Measurements from ENCODE around the gene DYDC2. TPM values are rescaled to one million over a fixed set of nuclear protein-coding genes. Genes with fewer than 3 reads are reported as not detected.

Gene DYDC2
- total RNA-seq, 2 experiments from 2014 or later, result not detected

- H3K4me3 Mint-ChIP-seq, result no peak overlapping the region
- no peak overlapping the region for H3K4me3 ChIP-seq (ENCODE audit: low read length)
- no peaks in the 10 kb centered on the region for H3K36me3 ChIP-seq (ENCODE audit: insufficient read depth, low read length)
- no peaks in the 10 kb centered on the region for H3K9me3 Mint-ChIP-seq
- no peak overlapping the region for H3K27ac Mint-ChIP-seq
- peaks cover 4% of the 10 kb centered on the region for H3K36me3 Mint-ChIP-seq (ENCODE audit: low read depth)
- ChIA-PET CTCF (interaction anchor here (0.6 to 1.8 kb wide), 5 partner anchors 8 to 101 kb away, joined by 3 to 7 read pairs (median 5); no protein-coding TSS in a partner anchor), POLR2A (interaction anchor here (1.5 kb wide), 1 partner anchor 94 kb away, joined by 4 read pairs; no protein-coding TSS in a partner anchor)
- no peak overlapping the region for H3K27ac ChIP-seq (ENCODE audit: low read depth in 1 of 2, low read length in 2 of 2)
- H3K9me3 ChIP-seq (ENCODE audit: control insufficient read depth in 1 of 2, insufficient read depth in 1 of 2, low read length in 2 of 2), result no peaks in the 10 kb centered on the region
- intact Hi-C loops (cut with DNase I, micrococcal nuclease), result no loop called here
- peaks cover 19% of the 10 kb centered on the region for H3K4me1 ChIP-seq (ENCODE audit: insufficient read depth, low read length)
- H3K27me3 Mint-ChIP-seq, result no peaks in the 10 kb centered on the region
- no peak for ATAC-seq (ENCODE audit: poor library complexity)
- H3K27me3 ChIP-seq (ENCODE audit: control insufficient read depth in 1 of 2, insufficient read depth in 2 of 2, low read length in 2 of 2), result no peaks in the 10 kb centered on the region
- no peak for DNase-seq
- TF ChIP-seq CTCF (IDR thresholded peaks at IDR 0.05), result no peak
- peaks cover 21% of the 10 kb centered on the region for H3K4me1 Mint-ChIP-seq (ENCODE audit: low read depth)
These were observed 48.5 kb downstream of the DYDC2 start for GRCh38 chr10:80405035-80405434.

- intact Hi-C loops (cut with DNase I, micrococcal nuclease), result no loop called here
- no peak overlapping the region for H3K27ac ChIP-seq (ENCODE audit: low read depth in 1 of 2, low read length in 2 of 2)
- Mint-ChIP-seq H3K36me3 (ENCODE audit: low read depth) (peaks cover 4% of the 10 kb centered on the region), H3K4me1 (ENCODE audit: low read depth) (peaks cover 26% of the 10 kb centered on the region), H3K9me3 (no peaks in the 10 kb centered on the region), H3K27ac (no peak overlapping the region), H3K27me3 (no peaks in the 10 kb centered on the region), H3K4me3 (no peak overlapping the region)
- H3K4me1 ChIP-seq (ENCODE audit: insufficient read depth, low read length), result peaks cover 19% of the 10 kb centered on the region
- no peaks in the 10 kb centered on the region for H3K36me3 ChIP-seq (ENCODE audit: insufficient read depth, low read length)
- ATAC-seq (ENCODE audit: poor library complexity), result no peak
- no peaks in the 10 kb centered on the region for H3K27me3 ChIP-seq (ENCODE audit: control insufficient read depth in 1 of 2, insufficient read depth in 2 of 2, low read length in 2 of 2)
- CTCF ChIA-PET, result interaction anchor here (0.6 to 1.8 kb wide), 5 partner anchors 9 to 100 kb away, joined by 3 to 7 read pairs (median 5); no protein-coding TSS in a partner anchor
- DNase-seq, result no peak
- H3K9me3 ChIP-seq (ENCODE audit: control insufficient read depth in 1 of 2, insufficient read depth in 1 of 2, low read length in 2 of 2), result no peaks in the 10 kb centered on the region
- H3K4me3 ChIP-seq (ENCODE audit: low read length), result no peak overlapping the region
- no peak for TF ChIP-seq CTCF (IDR thresholded peaks at IDR 0.05)
- POLR2A ChIA-PET, result interaction anchor here (1.5 kb wide), 1 partner anchor 93 kb away, joined by 4 read pairs; no protein-coding TSS in a partner anchor
These were observed 49.0 kb downstream of the DYDC2 start for GRCh38 chr10:80405626-80406025.

GRCh38 chr10:80406204-80406603 lies 49.6 kb downstream of the DYDC2 start:
- ATAC-seq (ENCODE audit: poor library complexity) (no peak), DNase-seq (no peak)
- H3K4me3 Mint-ChIP-seq, result peak overlapping the region; percentile 6
- peaks cover 31% of the 10 kb centered on the region for H3K4me1 Mint-ChIP-seq (ENCODE audit: low read depth)
- Histone ChIP-seq H3K4me1 (ENCODE audit: insufficient read depth, low read length) (peaks cover 19% of the 10 kb centered on the region), H3K9me3 (ENCODE audit: control insufficient read depth in 1 of 2, insufficient read depth in 1 of 2, low read length in 2 of 2) (no peaks in the 10 kb centered on the region), H3K4me3 (ENCODE audit: low read length) (no peak overlapping the region), H3K27me3 (ENCODE audit: control insufficient read depth in 1 of 2, insufficient read depth in 2 of 2, low read length in 2 of 2) (no peaks in the 10 kb centered on the region), H3K36me3 (ENCODE audit: insufficient read depth, low read length) (no peaks in the 10 kb centered on the region), H3K27ac (ENCODE audit: low read depth in 1 of 2, low read length in 2 of 2) (no peak overlapping the region)
- H3K27ac Mint-ChIP-seq, result no peak overlapping the region
- intact Hi-C loops (cut with DNase I, micrococcal nuclease), result no loop called here
- no peak for TF ChIP-seq CTCF (IDR thresholded peaks at IDR 0.05)
- H3K36me3 Mint-ChIP-seq (ENCODE audit: low read depth), result peaks cover 4% of the 10 kb centered on the region
- no peaks in the 10 kb centered on the region for H3K27me3 Mint-ChIP-seq
- POLR2A ChIA-PET, result interaction anchor here (1.5 kb wide), 1 partner anchor 93 kb away, joined by 4 read pairs; no protein-coding TSS in a partner anchor
- CTCF ChIA-PET, result interaction anchor here (1.2 to 1.8 kb wide), 3 partner anchors 15 to 99 kb away, joined by 3 to 7 read pairs (median 5); no protein-coding TSS in a partner anchor
- no peaks in the 10 kb centered on the region for H3K9me3 Mint-ChIP-seq

Measured in CD4-positive, alpha-beta T cell (primary cell).